Gastrocnemius medialis (tissue), 4 donors: ENCODE measurements around the gene PYGO1.

ENCODE experiments used
- CTCF ChIP-seq, 5 experiments: fragments of 450-650 bp in 3 of 5; fragments of 200-600 bp in 2 of 5; sonication (generic) in 2 of 5; IDR thresholded peaks in 4 of 5; conservative IDR thresholded peaks in 1 of 5; 1 replicate in 4 of 5; 2 replicates in 1 of 5; pipeline ENCODE4 v1.5.1; 2016 to 2019; ENCODE audit warnings: antibody characterized with exemption in 5 of 5, mild to moderate bottlenecking in 3 of 5, moderate library complexity in 3 of 5
- POLR2A ChIP-seq, 2 donors: fragments of 450-650 bp; IDR thresholded peaks; one replicate each; pipeline ENCODE4 v1.6.1; 2017; ENCODE audit warnings: antibody characterized with exemption in 2 of 2, mild to moderate bottlenecking in 2 of 2, moderate library complexity in 2 of 2

GRCh38 chr15:55496716-55497115, 91.4 kb downstream of the PYGO1 start:
- TF ChIP-seq POLR2A (IDR thresholded peaks at IDR 0.05), result no peak
- TF ChIP-seq CTCF (IDR thresholded peaks at IDR 0.05 in 4 of 5, conservative IDR thresholded peaks at IDR 0.05 in 1 of 5), result no peak
